MM.1S (cell line): ENCODE measurements around the gene SSR2.

ENCODE experiments used
- EZH2 ChIP-seq: fragments of 300-600 bp; sonication (generic); optimal IDR thresholded peaks from 2 replicates; pipeline ENCODE3; 2017; ENCODE audit warnings: low read depth, mild to moderate bottlenecking, antibody characterized with exemption, low read length, mixed read lengths
- TF ChIP-seq, protein P1 (sequence below): fragments of 300-600 bp; sonication (generic); IDR thresholded peaks from 2 replicates; pipeline ENCODE4 v1.5.1; 2016; ENCODE audit warnings: antibody characterized with exemption, low read length, mixed read lengths

DNA sequence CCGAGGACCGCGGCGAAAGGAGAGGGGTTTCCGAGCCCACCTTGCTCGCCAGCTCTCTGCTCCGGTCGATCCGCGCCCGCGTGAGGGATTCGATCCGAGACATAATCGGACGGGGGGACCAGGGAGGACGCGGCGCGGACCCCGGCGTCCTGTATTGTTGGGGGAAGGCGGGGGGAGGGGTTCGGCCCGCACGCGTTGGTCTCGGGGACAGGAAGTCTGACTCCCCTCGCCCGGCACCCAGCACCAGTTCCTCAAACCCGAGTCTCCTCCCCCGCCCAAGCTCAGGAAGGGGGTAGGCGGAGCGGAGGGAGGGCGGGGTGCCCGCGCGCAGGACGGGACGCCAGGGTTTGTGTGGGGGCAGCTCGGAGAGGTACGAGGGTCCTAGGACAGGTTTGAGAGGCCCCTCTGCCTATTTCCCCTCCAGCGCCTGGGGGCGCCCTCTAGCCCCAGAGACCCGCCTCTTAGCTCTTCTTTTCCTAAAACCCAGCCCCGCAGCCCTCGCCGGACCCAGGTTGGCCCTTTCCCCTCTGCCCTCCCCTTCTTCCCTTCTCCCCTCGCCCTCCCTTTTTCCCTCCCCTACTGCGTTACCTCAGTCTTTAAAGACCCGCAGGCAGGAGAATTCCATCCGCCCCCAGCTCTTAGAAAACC lies 42.3 kb downstream of the SSR2 start, which contains the start of gene ARHGEF2:
- TF ChIP-seq, protein P1, sequence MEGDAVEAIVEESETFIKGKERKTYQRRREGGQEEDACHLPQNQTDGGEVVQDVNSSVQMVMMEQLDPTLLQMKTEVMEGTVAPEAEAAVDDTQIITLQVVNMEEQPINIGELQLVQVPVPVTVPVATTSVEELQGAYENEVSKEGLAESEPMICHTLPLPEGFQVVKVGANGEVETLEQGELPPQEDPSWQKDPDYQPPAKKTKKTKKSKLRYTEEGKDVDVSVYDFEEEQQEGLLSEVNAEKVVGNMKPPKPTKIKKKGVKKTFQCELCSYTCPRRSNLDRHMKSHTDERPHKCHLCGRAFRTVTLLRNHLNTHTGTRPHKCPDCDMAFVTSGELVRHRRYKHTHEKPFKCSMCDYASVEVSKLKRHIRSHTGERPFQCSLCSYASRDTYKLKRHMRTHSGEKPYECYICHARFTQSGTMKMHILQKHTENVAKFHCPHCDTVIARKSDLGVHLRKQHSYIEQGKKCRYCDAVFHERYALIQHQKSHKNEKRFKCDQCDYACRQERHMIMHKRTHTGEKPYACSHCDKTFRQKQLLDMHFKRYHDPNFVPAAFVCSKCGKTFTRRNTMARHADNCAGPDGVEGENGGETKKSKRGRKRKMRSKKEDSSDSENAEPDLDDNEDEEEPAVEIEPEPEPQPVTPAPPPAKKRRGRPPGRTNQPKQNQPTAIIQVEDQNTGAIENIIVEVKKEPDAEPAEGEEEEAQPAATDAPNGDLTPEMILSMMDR = peak; percentile 36
- TF ChIP-seq EZH2 = no peak
